ENCODE data around the gene CARD16.

The CARD16 gene

GRCh38 chr11:105027678-105028077 lies 17.5 kb downstream of the CARD16 start:
- H3K4me3 ChIP-seq (ENCODE audit: low read depth, low read length): no peak overlapping the region
- no peak for DNase-seq (ENCODE audit: low read depth)
- no peak for TF ChIP-seq CTCF (IDR thresholded peaks at IDR 0.05; ENCODE audit: control insufficient read depth, extremely low read depth, insufficient read depth)

- H3K4me3 ChIP-seq (ENCODE audit: low read depth, low read length): no peak overlapping the region
- DNase-seq (ENCODE audit: low read depth): no peak
- no peak for TF ChIP-seq CTCF (IDR thresholded peaks at IDR 0.05; ENCODE audit: control insufficient read depth, extremely low read depth, insufficient read depth)
These were observed 20.7 kb downstream of the CARD16 start for GRCh38 chr11:105024394-105024793.

GRCh38 chr11:105023003-105023402 lies 22.1 kb downstream of the CARD16 start, which contains the start of gene CASP5:
Gene CASP5, minus strand, starts transcription at chr11:105023168. Its CDS starts 32 bp downstream, at chr11:105023136.
- DNase-seq (ENCODE audit: low read depth): no peak

GRCh38 chr11:105022527-105022926 lies 22.6 kb downstream of the CARD16 start:
- TF ChIP-seq CTCF (IDR thresholded peaks at IDR 0.05; ENCODE audit: control insufficient read depth, extremely low read depth, insufficient read depth): no peak
- no peak overlapping the region for H3K4me3 ChIP-seq (ENCODE audit: low read depth, low read length)
- DNase-seq (ENCODE audit: low read depth): no peak

More at GRCh38 chr11:105023003-105023402, 22.1 kb downstream of the CARD16 start, which contains the start of gene CASP5:
- no peak within 1 kb of the TSS for H3K4me3 ChIP-seq (ENCODE audit: low read depth, low read length)
- no peak for TF ChIP-seq CTCF (IDR thresholded peaks at IDR 0.05; ENCODE audit: control insufficient read depth, extremely low read depth, insufficient read depth)

GRCh38 chr11:105007463-105007862 lies 37.7 kb downstream of the CARD16 start:
- DNase-seq (ENCODE audit: low read depth): no peak
- no peak overlapping the region for H3K4me3 ChIP-seq (ENCODE audit: low read depth, low read length)
- TF ChIP-seq CTCF (IDR thresholded peaks at IDR 0.05; ENCODE audit: control insufficient read depth, extremely low read depth, insufficient read depth): no peak

- H3K4me3 ChIP-seq (ENCODE audit: low read depth, low read length): no peak overlapping the region
- TF ChIP-seq CTCF (IDR thresholded peaks at IDR 0.05; ENCODE audit: control insufficient read depth, extremely low read depth, insufficient read depth): no peak
- no peak for DNase-seq (ENCODE audit: low read depth)
These were observed 39.7 kb downstream of the CARD16 start for GRCh38 chr11:105005451-105005845.

GRCh38 chr11:105004021-105004420 lies 41.1 kb downstream of the CARD16 start:
- DNase-seq (ENCODE audit: low read depth): no peak
- no peak for TF ChIP-seq CTCF (IDR thresholded peaks at IDR 0.05; ENCODE audit: control insufficient read depth, extremely low read depth, insufficient read depth)
- no peak overlapping the region for H3K4me3 ChIP-seq (ENCODE audit: low read depth, low read length)
